HG02610 (cell line): ENCODE results near the gene ISL2.

Source experiments
- ATAC-seq: cut with Tn5 transposase; IDR thresholded peaks from one replicate; pipeline ENCODE4 v1.9.1; 2021; ENCODE audit warnings: mild to moderate bottlenecking, moderate library complexity; ENCODE audit not compliant: unreplicated experiment

The ISL2 gene

DNA sequence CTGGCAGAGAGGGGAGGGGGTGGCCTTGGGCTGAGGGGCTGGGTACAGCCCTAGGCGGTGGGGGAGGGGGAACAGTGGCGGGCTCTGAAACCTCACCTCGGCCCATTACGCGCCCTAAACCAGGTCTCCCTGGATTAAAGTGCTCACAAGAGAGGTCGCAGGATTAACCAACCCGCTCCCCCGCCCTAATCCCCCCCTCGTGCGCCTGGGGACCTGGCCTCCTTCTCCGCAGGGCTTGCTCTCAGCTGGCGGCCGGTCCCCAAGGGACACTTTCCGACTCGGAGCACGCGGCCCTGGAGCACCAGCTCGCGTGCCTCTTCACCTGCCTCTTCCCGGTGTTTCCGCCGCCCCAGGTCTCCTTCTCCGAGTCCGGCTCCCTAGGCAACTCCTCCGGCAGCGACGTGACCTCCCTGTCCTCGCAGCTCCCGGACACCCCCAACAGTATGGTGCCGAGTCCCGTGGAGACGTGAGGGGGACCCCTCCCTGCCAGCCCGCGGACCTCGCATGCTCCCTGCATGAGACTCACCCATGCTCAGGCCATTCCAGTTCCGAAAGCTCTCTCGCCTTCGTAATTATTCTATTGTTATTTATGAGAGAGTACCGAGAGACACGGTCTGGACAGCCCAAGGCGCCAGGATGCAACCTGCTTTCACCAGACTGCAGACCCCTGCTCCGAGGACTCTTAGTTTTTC is 4.9 kb downstream of the ISL2 start:
- ATAC-seq = no peak

DNA sequence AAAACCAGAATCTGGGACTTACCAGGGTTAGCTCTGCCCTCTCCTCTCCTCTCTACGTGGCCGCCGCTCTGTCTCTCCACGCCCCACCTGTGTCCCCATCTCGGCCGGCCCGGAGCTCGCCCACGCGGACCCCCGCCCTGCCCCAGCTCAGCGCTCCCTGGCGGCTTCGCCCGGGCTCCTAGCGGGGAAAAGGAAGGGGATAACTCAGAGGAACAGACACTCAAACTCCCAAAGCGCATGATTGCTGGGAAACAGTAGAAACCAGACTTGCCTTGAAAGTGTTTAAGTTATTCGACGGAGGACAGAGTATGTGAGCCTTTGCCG is 5.4 kb downstream of the ISL2 start:
- no peak for ATAC-seq

DNA sequence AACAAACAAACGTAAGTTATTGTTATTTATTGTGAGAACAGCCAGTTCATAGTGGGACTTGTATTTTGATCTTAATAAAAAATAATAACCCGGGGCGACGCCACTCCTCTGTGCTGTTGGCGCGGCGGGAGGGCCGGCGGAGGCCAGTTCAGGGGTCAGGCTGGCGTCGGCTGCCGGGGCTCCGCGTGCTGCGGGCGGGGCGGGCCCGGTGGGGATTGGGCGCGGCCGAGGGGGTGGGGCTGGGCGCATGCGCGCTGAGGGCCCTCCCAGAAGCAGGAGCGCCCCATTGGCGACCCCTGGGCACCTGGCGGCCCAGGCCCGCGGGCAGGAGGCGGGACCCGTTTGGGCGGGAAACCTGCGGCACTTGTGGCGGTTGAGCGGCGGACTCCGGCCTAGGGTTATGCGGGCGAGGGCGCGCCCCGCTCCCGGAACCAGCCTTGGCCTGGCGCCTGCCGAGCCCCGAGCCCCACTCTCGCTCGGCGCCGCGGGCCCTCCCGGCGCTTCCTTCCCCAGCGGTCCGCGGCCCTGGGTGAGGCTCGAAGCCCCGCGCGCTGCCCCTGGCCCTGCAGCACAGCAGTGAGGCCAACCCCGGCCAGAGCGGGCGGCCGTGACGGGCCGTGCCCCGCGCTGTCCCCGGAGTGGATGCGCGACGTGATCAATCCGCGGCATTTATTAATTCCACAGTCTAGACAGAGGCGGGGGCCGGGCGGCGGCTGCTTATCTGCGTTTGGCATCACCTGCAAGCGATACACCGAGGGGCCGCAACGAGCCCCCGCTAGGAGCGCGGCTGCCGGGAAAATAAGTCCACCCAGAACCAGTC is 6.0 kb downstream of the ISL2 start:
- ATAC-seq = no peak

DNA sequence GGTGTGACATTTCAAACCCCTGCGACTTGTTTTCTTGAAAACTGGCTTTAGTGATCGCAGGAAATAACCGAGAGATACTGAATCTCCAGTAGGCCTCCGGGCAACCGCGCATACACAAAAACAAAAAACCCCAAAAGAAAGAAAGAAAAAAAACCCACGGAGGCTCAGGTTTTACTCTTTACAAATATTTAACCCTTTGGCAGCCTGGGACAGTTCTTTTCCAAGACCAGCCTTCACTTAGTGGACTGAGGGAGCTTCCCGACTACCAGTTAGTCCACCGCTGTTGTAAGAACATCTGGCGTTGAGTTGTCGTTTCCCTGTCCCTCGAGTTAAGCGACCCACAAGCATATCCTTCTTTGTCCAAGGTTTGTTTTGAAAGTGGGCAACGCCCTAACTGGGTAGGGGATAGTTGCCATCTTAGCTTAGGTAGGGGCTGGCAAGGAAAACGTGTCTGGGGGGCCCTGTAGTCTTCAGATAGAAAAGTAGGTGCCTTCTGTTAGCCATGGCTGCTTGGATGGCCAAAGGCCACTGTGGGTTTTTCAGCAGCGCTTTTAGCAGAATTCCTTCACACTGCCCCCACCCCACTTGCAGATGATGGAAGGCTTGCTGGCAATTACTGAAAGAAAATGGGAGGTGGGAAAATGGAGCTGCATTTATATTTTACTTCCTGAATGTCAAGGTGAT is 6.9 kb downstream of the ISL2 start:
- no peak for ATAC-seq

DNA sequence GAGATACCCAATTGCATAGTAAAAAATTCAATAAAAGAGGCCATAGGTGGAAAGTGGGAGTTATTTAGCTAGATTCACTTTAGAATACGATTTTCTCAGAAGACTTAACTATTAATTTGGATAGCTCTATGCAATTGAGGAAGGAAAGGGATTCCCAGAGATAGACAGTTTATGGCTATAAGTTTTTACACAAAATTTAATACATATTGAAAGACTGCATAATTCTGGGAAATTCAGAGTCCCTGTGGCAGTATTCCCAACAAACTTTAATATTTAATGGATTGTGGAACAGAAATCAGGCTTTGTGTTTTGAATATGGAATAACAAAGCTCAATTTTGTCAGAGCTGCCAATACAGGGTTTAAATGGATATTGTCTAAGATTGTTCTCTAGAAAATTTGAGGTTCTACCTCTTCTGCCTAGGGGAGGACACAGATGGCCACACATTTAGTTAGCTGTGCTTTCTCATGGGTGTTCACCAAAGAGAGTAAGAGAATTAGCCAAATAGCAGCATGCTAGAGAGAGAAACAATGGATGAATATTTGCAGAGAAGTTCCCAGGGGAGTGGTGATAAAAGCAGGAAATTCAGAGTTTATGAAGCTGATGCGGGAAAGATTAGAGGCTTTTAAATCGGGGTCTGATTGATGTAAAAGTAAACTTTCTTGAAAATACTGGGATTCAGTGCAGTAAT is 8.5 kb downstream of the ISL2 start:
- no peak for ATAC-seq

DNA sequence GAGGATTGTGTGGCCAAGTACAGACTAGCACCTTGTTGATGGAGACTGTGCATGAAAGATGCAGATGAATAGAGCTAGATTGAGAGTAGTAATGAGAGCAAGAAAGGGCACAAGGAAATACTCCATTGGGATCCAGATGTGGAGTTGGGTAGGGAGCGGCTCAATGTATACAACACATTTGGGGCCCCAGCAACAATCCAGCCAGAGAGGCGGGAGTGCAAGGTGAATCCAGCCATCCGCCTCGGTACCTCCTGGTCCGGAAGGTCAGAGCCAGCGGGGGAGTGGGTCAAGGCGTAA is 9.0 kb downstream of the ISL2 start:
- ATAC-seq = no peak

DNA sequence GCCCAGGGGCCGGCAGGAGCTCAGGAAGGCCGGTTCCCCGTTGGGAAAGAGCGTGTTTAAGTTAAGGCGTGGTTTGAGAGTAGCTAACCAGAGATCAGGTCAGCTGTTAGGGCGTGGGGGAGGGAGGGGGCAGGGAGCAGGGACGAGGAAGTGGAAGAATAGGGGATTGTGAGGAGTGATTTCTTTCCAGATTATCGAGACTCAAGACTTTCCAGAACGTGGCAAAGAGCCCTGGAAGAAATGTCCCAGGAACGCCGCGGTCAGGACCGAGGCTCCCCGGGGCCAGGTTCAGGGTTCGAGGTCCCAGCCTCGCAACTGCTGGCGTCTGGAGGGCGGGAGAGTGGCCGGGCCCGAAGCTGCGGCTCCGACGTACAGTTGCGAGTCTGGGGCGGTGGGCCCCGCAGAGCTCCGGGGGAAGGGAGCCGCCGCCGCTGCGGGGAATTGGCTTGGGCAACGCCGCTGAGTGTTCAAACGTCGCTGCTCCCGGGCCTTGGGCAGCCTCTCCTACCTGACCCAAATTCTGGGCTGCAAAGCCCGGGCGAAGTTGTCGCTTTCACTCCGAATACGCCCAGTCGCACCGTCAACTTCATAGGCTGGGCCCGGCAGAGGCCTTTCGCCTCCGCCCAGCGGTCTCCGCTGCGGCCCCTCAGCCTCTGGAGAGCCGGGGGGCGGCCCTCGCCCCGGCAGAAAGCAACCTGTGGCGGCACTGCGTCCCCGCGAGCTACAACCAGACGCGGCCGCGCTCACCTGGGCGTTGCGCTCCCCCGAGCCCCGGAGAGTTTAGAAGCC is 9.5 kb downstream of the ISL2 start:
- peak; percentile 43 for ATAC-seq

DNA sequence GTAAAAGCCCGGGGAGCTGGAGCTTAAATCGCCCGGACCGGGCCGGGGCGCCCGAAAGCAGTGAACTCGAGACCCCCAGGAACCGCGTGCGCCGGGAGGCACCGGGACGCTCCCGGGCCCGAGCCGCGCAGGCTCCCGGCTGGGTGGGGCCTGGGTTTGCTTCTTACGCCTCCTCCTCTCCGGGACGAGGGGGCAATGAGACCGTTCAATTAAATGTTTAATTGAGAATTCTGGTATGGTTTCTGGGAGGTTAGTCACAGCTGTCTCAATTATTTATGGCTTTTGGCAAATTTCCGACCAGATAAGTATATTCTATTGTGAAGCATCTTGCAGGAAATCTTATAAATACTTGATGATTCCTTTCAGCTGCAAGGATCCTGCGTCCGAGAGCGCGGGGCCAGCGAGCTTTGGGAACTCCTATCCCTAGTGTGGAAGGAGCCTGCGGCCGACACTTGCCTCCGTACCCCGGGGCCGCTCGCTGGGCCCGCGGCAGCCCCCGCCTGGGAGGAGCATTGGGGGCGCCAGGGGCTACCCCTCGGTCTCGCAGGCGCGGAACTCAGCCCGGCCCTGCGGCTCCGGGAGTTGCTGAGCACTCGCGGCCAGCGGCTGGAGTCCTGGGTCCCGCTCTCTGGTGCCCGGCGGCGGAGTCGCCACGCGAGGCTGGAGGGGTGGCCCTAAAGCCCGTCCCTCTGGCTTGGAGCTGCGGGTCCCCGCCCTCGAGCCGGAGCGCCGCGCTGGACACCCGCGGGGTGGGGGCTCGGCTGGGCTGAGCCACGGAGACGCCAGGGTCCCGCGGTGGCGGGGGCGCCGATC is 10.3 kb downstream of the ISL2 start:
- peak; percentile 17 for ATAC-seq

DNA sequence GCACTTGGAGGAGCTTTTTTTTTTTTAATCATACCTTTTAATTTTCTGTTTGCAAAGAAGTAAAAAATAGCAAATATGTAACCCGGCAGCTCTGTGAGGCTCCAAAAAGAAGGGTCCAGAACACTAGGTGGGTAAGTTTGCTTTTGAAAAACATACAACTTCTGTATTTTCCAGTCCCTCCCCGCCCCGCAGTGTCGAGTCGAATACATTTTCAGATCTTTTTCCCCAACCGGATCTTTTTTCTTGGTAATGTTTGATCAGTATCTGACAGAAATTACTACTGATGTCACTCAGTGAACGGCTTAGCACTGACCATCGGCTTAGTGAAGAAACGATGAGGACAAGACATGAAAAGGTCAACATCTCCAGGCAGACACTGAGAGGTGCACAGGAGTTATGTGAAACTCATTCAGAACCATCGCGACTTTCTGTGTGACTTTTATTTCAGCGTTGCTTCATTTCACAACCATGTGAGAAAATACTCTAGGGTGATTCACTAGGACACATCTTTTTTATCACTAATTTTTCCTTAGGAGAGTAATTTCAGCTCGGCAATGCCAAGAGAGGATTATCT is 11.0 kb downstream of the ISL2 start:
- no peak for ATAC-seq

DNA sequence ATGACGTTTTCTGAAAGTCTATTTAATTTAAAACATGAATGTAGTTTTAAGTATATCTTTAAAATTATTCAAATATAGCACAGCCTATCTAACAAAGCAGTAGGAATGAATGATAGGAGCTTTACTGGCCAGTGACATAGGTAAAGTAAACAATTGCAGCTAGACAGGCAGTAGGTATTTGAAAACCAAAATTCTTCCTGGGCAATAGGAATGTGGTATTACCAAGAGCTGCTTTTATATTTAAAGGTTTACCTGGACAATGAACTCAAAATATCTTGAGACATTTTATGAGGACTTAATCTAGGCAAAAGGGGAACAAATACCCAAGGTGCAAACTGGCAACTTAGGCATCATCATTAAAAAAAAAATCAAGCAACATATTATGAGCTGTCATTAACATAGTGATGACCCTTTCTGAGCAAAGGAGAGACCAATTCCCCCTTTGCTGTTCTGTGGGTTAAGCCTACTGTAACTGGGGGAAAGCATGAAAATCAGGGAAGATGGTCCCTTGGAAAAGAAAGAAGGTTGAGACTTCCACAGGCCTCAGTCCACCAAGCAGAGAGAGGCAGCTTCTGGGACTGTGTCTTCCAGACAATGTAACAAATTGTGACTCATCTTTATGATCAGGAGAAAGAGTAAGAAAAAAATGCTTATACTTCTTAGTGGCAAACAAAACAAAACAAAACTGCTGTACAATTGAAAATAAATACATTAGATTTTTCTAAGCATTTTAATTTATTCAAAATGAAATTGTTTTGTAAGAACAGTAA is 12.9 kb downstream of the ISL2 start:
- ATAC-seq = no peak

DNA sequence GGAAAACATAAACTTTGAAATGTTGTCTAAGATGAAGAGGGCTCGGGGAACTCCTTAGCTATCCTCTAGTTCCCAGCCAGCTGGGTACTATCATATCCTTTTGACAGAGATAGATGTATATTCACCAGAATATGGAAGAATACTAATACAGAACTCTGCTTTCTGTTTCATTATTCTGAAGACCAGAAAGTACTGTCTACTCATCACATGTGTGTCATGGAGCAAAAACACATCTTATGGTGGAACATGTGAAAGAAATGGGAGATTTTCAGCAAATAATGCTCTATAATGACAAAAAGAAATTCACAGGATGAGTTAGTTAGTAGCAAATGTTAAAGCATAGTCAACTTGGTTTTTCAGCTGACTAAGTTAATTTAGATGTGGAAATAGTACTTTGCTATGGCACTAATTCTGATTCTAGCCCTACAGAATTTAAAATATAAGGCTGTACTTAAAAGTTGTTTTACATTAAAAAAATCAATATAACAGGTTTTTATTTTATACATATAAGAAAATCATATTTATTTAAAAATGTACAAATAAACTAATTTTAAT is 16.5 kb downstream of the ISL2 start:
- ATAC-seq = no peak

DNA sequence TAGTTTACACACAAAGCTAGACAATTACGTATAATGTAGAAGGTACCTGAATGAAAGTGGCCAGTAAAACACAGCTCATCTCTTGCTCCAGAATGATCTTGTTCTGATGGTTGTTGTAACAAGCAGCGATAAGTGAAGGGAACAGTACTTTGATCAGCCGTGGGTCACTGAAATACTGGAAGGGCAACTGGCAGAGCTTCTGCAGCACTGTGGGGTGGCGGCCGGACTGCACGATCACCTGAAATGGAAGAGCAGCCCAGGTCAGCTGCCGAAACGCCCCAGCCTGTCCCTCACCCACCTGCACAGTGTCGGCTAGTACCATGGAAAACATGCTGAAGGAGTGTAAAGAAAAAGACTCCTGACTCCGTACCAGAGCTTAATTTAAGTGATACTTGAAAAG is 17.3 kb downstream of the ISL2 start:
- no peak for ATAC-seq

DNA sequence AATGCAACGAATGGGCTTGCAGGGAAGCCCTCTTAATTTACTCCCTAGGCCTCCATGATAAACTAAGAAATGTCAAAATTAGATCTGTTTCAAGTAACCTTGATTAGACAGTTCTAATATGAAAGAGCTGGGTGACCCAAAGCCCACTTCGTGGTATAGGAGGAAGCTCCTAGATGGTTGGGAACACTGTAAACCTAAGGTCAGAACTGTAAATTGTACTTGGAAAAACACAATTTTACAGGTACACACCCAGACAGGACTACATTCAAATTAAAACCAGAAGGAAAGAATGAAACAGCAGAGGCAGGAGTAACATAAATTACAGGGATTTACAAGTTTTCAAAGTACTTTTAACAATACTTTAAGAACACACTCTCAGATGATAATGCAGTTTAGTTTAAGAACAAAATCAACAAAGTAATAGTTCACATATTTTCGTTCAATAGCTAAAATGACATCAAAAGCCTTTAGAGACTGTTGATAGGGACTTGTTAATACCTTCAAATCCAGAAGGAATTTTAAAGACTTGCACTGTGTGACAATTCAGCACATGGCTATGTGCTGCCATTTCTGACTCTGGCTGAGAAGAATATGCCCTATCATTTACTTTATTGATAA is 18.4 kb downstream of the ISL2 start:
- ATAC-seq = no peak

DNA sequence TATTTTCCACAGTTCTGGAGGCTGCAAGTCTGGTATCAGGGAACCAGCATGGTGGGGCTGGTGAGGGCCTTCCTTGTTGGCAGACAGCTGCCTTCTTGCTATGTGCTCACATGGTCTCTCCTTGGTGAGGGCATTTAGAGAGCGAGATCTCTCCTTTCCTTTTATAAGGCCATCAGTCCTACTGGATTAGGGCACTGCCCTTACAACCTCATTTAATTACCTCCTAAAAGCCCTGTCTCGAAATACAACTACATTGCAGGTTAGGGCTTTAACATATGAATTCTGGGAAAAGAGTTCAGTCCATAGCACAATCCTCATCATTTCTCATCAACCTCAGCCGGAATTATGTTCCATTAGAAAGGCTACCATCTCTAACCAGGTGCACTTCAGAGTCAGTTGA is 21.9 kb downstream of the ISL2 start:
- no peak for ATAC-seq

DNA sequence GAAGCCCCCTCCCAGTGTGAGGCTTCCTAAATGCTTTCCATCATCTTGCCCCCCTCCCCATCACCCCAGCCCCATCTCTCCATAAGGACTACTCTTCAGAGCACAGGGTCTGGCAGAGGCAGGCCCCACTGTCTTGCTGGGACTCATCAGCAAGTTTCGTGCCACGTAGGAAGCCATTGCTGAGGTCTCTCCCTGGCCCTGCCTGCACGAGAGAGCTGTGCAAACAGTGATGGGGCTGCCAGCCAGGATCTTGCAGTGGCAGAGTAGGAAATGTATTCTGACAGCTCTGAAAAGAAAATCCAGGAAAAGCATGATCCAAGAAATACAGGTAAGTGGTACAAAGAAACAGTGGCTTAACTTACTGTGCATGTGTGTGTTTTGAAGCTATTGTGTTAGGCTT is 22.6 kb downstream of the ISL2 start:
- ATAC-seq = no peak

DNA sequence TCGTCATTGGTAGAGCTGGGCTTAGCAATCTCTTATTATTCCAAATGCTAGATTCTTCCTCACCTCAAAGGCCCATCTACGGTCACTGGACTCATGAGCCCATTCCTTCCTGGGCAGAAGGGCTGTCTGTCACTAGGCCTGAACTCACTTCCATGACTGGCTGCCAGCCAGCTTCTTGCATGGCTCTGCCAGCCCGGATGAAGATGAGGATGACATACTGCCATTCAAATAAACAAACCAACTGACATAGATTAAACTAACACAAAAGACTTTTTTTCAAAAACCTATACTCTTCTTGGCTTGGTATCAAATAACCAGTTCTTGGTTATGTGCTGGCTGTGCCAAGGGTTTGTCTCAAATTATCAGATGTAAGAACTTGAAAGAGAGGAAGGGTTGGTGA is 23.8 kb downstream of the ISL2 start:
- ATAC-seq = no peak

DNA sequence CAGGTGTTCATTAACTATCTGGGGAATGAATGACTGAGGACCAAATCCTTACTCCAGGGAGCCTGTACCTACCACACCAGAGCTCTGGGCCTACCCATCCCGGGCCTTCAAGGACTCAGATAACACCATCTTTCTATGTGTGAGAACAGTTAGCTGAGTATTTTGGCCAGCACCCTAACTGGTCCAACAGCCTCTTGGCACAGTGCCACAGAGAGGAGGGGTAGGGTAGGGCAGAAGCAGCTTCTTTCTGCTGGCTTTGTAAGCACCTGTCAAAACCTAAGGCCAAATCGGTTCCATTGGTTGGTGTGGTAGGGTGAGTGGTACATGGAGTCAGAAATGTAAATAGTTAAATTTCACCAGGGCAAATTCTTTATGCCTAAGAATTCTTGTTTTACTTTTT is 26.7 kb downstream of the ISL2 start:
- no peak for ATAC-seq

DNA sequence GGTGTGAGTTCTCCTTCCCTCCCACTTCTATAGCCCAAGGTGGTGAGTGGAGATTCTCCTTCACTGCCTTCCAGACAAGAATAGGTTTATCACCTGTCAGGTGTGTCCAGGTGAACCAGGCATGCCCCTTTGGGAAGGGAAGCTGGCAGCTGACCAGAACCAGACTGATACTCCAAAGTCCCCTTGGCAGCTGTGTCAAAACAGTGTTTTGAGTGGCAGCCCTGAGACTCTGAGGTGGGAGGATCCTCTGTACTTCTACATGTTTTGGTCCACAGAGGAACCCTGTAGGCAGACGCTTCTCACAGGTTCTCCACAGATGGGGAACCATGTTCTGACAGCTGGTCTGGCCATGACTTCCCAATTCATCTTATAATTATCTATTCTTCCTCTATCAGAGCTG is 30.1 kb downstream of the ISL2 start:
- ATAC-seq = no peak
